ENCODE data around the gene LRMDA.

LRMDA gene

GRCh38 chr10:76036111-76036940 is 604.9 kb downstream of the LRMDA start:
- peak overlapping the region in 1 of 2 donors; percentile 52 for H3K27ac ChIP-seq
- TF ChIP-seq CTCF (IDR thresholded peaks at IDR 0.05) = peak; percentile 82
- H3K4me3 ChIP-seq = peak overlapping the region; percentile 62
- DNase-seq (ENCODE audit: low spot score) = peak; percentile 82

GRCh38 chr10:76036962-76037361 is 605.5 kb downstream of the LRMDA start:
- DNase-seq (ENCODE audit: low spot score) = no peak
- Histone ChIP-seq H3K4me3 (no peak overlapping the region), H3K27ac (no peak overlapping the region)
- TF ChIP-seq CTCF (IDR thresholded peaks at IDR 0.05) = no peak

- no peak overlapping the region for H3K4me3 ChIP-seq
- H3K27ac ChIP-seq = no peak overlapping the region
- no peak for TF ChIP-seq CTCF (IDR thresholded peaks at IDR 0.05)
- DNase-seq (ENCODE audit: low spot score) = no peak
Observed at GRCh38 chr10:76037531-76038155, 606.2 kb downstream of the LRMDA start.

GRCh38 chr10:76038696-76039095 is 607.3 kb downstream of the LRMDA start:
- TF ChIP-seq CTCF (IDR thresholded peaks at IDR 0.05) = no peak
- H3K27ac ChIP-seq = no peak overlapping the region
- DNase-seq (ENCODE audit: low spot score) = no peak
- H3K4me3 ChIP-seq = no peak overlapping the region

- no peak for TF ChIP-seq CTCF (IDR thresholded peaks at IDR 0.05)
- no peak for DNase-seq (ENCODE audit: low spot score)
- Histone ChIP-seq H3K4me3 (no peak overlapping the region), H3K27ac (no peak overlapping the region)
Observed at GRCh38 chr10:76040107-76040829, 608.8 kb downstream of the LRMDA start.

- Histone ChIP-seq H3K27ac (no peak overlapping the region), H3K4me3 (no peak overlapping the region)
- DNase-seq (ENCODE audit: low spot score) = no peak
- TF ChIP-seq CTCF (IDR thresholded peaks at IDR 0.05) = no peak
Observed at GRCh38 chr10:76040830-76041220, 609.4 kb downstream of the LRMDA start.

All from coronary artery (tissue), 2 donors.